Colon (tissue), 2 donors: ENCODE results near the gene NOL9.

Source experiments
- FAIRE-seq: peaks from 2 replicates; lab custom pipeline; 2012; peaks lifted over from hg19 to GRCh38; lab: Jason Lieb, UNC
- donor health status: control.
- donor health status: control.

The NOL9 gene

DNA sequence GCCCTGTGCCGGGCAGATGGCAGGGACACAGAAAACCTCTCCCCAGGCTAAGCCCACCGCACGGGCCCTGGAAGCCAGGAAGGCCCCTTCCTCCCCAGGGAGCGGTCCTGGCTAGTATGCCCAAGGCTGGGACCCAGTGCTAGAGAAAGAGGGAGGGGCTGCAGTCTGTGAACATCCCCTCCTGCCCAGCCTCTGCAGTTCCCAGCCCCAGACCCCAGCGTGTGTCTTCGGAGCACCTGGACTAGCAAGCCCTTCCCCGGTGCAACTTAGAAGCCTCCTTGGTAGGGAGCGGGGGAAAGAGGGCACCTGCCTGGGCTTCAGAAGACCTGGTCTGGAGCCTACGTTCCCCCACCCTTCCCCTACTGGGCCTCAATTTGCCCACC, 64.9 kb downstream of the NOL9 start:
- no peak for FAIRE-seq

DNA sequence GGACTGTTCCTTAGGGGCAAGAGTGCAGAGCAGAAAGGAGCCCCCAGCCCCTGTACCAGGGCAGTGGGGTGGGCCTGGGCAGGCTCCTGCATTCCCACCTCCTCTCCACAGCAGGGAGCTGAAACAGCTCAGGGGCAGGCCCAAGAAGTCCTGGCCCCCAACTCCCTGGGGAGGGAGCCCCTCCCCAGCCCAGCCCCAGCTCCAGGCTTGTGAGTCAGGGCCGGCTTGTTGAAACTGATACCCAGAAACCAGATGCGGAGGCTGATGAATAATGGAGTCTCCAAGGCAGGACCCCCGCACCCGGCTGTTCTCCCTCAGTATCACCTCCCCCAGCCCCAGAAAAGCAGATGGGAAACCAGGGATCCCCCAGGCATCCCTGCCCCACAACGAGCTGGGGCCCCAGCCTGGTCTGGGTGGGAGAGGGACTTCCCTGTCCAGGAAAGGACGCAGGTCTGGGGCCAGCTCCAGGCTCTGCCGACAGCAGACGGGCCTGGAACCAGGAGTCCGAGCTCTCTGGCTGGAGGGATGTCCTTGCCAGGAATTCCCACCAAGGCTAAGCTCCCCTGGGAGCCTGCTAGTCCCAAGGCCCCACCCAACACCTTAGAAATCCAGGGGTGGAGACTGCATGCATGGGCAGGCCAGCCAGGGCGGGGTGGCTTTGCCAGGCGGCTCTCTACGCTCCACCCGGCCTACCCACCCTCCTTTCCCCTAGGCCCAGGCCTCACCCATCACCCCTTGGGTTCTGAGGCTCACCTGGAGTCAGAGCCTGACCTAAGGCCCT, 65.5 kb downstream of the NOL9 start:
- FAIRE-seq, result no peak

DNA sequence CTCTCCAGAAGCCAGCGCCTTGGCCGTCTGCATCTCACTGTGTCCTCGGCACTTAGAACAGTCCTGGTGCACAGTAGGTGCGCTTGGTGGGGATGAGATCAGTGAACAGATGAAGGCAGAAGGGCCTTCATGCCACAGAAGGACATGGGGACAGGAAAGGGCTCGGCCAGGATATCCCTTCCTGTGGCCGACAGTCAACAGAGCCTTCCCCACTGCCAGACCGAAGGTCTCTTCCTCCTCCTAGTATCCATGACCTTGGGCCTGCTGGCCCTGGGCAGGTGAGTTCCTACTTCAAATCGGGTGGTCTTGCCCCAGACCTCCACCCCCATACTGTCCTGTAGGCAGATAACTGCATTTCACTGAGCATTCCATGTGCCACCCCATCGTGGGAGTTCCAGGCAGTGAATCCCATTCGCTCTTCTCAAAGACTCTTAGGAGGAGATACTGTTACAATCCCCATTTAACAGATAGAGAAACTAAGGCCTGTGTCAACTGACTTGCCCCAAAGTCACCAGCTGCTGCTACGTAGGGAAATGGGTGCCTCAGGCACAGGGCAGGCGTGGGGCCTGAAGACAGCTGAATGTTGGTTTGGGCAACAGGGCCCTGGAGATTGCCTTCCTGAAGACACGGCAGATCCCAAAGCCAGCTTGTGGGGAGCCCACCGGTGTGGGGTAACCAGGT, 66.4 kb downstream of the NOL9 start:
- FAIRE-seq, result no peak

DNA sequence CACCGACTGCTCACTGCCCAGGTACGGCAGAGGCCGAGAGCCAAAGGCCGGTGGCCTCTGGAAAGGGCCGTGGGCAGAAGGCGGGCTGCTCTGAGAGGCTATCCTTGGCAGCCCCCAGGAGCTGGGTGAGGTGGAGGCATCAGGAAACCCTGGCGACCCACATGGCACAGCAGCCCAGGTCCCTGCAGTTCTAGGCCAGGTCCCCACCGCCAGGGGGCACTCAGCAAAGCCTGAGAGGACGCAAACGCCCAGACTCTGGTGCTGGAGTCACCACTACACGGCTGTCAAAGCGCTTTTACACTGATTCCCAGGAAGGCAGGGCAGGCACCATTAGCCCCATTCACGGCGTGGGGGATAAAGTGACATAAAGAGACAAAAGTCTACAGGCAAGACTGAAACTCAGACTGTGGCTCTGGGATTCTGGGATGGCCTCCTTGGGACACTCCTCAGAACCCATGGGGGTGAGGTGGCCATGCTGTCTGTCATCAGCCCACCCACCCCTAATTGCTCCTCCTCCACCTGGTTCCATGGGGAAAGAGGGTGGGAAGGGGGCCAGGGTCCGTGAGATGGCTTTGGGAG, 67.8 kb downstream of the NOL9 start:
- FAIRE-seq, result no peak

DNA sequence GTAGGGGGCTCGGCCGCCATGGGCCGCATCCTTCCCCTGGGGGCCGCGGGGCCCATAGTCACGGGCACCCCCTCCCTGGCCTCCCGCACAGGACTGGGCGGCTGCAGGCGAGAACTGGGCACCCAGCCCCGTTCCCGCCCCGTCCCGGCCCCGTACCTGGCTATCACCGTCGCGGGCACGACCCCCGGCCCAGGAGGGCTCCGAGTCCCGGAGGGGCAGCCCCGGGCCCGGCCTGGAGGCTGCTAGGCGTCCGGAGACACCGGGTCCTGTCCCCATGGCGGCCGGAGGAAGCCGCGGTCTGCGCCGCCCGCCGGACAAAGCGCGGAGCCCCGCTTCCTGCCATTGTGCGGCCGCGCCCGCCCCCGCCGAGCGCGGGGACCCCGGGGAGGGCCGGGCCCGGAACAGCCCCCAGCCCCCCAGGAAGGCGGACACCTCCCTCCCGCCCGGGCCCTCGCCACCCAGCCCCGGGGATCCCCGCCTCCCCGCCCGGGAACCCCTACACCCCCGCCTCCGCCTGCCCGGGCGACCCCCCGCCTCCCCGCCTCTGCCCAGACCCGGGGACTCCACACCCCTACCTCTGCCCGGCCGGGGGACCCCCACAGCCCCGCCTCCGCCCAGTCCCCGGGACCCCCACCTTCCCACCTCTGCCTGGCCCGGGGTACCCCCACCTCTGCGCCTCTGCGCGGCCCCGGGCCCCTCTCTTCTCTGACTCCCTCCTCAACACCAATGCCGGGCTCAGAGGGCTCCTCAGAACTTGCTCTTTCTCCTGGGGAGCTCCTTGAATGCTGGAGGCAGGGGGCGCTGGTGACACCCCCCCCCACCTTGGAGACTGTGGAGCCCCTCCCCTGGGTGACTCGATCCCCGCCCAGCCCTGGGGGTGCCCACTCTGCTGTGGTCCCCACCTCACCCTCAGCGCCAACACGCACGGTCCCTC, 68.9 kb downstream of the NOL9 start:
- no peak for FAIRE-seq

DNA sequence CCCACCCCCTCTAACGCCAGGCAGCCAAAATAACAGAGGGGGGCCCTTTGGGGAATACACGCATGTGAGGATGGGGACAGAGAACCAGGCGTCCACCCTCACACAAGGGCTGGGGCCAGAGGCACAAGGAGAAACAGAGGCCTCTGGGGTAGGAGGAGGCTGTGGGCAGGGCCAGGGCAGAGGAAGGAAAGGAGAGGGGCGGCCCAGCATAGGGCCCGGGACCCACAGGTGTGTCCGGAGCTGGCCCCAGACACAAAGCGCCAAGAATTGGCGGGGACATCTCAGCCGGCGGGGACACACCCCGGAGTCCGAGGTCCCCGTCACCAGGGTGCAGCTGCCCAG, 69.5 kb downstream of the NOL9 start:
- no peak for FAIRE-seq

DNA sequence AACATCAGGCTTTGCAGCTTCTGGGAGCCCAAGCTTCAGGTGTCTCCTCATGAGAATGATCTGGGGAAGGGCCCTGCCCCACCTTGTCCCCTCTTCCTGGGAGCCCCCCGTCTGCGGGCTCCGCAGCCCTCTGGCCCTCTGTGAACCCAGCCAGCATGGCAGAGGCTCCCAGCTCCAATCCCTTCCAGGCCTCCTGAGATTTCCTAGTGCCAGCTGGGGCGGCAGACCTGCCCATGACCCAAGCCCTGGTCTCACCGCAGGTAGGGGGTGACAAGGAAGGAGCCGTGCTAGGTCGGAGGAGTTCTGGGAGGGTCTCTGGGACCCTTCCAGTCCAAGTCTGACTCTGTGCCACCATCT, 70.6 kb downstream of the NOL9 start:
- no peak for FAIRE-seq

DNA sequence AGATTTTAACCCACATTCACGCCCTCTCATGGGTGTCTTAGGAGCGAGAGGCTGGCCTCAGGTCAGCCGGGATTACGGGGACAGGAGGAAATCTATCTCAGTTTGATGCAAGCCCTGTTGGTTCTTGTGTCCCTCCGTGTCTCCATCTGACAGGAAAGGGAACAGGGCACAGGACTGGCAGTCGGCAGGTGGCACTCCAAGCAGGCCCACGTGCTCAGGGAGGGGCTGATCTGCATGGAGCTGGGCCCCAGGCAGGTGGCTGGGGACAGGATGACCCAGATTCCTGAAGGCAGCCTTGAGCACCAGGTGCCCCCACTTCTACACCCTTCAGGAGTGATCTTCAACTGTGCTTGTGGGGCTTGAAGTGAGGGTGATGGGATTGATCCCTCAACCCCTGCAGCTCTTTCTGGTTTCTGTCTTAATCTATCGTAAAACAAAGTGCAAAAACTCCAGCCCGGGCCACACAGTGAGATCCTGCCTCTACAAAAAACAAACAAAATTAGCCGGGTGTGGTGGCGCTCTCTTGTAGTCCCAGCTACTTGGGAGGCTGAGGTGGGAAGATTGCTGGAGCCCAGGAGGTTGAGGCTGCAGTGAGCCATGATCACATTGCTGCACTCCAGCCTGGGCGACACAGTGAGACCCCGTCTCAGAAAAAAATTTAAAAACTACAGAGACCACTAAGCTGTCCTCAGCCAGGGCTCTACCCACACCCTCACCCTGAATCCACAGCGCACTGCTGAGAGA, 71.1 kb downstream of the NOL9 start:
- no peak for FAIRE-seq

DNA sequence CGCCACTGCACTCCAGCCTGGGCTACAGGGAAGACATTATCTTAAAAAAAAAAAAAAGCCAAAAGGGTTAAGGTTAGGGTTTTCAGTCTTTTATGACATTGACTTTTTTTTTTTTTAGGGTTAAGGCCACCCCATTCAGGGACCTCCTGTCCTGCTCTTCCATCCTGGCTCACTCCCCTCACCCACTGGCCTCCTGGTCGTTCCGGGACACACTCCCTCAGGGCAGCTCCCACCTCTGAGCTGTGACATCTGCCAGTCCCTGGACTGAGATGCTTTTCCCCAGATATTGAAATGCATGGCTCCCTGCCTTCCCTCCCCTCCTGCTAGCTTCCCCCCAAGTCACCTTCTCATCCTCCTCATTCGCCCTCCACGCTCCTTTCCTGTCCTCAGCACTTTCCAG, 72.5 kb downstream of the NOL9 start:
- no peak for FAIRE-seq

DNA sequence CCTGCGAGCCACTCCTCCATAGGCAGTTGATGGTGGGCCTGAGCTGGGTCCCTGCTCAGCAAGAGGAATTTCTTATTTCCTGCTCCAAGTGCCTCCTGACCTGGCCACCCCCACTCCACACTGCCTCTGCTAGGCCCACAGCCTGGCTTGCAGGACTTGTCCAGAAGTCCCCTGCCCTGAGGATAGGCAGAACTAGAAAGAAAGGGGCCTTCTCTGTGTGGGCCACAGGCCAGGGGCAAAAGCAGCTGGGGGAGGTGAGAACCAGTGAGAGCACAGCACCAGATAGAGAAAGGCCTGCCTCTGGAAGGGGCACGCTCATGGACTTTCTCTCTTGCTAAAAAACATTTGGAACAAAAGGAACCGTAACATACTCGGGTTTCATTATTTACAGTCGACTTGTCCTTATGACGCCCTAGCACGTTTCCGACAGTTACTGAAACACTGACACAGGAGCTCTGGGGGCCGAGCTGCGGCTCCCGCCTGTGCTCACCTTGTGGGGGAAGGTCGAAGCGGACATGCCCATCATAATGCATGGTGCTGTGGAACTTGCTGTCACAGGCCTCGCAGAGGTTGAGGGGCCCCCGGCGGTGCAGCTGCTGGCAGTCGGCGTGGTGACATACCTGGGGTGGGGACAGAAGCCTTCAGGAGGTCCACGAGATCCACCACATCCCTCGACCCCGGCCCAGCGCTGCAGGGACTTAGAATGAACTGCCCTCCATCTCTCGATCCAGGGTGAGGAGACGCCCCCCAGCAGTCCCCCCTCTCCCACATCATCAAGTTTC, 77.1 kb downstream of the NOL9 start:
- FAIRE-seq, result no peak

DNA sequence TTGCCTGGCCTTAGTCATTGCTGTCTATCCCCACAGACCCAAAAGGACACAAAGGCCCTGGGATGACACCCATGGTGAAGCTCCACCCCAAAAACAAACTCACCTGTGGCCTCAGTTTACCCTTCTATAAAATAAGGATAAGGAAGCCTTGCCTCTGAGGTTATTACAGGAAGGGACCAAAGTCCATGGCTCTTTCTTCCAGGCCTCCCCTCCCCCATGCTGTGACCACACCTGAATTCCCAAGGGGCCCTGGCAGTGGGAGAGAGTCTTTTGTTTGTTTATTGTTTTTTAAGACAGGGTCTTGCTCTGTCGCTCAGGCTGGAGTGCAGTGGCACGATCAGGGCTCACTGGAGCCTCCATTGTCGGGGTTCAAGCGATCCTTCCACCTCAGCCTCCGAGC, 77.8 kb downstream of the NOL9 start:
- FAIRE-seq, result no peak

DNA sequence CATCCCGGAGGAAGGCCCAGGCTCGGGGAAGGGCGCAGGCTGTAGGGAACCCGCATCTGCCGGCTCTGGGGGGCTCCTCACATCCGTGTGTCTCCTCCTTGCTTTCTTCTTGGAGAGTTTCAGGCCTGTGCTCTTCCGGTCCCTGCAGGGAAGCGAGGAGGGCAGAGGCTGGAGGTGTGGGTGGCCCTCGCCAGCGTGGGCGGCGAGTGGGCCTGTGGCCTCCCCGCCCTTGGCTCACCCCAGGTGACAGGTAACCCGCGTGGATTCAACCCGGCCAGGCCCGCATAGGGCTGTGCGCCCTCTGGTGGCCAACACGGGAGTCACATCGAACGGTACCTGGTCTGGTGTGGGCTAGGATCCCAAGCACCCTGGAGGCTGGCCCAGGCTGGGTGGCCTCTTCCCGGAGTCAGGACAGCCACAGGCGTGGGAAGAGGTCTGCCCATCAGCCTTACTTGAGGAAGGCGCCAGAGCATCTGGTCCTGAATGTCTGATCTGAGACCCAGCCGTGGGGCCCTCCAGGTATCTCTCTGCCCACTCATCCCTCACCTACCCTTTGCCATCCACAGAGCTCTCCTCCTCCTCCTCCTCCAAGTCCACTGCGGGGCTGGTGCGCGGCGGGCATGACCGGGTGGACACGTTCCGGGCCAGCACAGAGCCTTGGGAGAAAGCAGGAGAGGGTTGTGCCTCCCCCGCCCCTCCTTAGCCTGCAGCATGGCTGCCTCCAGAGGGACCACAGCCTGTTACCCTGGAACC, 78.8 kb downstream of the NOL9 start:
- no peak for FAIRE-seq

DNA sequence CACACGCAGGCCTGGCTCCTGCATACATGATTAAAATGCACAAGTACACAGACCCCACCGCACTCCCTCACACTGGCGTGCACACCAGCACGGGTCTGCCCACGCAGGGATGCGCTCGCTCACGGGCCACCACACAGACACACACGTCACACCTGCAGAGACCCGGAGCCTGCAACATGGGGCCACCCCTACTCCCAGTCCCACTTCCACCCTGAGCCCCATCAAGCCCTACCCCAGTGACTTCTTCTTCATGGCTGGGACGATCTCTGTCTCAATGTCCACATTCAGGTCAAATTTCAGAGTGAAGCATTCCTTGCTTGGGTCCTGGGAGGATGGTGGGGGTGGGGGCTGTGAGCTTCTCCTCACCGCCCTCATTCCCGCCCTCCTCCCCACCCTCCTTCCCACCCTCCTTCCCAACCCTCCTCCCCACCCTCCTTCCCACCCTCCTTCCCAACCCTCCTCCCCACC, 79.5 kb downstream of the NOL9 start:
- no peak for FAIRE-seq

DNA sequence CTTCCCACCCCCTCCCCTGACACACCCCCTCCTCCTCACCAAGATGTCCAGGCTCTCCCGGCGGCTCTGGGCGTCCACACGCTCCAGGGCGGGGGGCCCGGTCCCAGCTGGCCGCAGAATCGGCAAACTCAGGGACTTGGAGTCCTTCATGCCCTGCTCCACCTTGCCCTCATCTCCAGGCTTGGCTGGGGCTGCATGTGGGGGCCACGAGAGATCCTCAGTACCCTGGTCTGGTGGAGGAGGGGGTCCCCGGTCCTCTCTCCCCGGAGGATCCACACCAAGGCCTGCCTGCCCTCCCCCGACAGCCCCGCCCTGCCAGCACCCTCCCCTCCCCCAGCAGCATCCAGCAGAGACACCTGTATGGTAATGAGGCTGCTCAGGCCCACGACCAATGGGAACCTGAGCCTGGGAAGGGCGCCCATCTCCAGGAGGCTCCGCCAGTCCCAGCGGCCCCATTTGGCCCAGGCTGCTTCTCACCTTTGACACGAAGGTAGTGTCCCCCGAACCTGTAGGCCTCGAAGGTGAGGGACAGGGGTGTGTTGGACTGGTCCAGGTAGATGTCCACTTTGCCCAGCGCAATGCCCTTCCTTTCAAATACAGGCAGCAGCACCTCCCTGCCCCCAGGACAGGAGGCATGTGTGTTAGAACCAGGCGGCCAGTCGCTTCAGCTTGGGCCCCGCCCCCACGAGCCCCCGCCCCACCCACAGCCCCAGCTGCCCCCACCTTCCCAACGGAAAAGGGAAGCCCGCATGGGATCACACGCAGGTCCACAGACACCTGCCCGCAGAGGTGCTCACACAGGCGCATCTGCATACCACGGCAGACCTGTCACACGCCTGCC, 80.1 kb downstream of the NOL9 start:
- no peak for FAIRE-seq

DNA sequence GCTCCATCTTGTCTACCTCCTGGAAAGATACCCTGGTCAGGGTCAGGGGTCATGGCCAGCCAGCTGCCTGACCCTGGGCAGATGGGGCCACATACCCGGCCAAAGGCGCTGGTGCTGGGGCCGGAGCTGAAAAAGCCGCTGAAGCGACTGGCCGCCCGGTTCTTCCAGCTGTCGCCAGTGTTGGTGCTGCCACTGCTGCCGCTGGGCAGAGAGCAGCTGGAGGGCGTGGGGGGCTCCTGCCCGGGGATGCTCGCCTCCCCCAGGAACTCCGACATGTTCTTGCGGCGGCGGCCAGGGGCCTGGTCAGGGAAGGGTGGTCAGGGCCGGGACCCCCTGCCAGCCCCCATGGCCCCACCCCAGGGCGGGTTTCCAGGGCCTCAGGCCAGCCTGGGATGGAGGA, 81.2 kb downstream of the NOL9 start:
- FAIRE-seq, result no peak

DNA sequence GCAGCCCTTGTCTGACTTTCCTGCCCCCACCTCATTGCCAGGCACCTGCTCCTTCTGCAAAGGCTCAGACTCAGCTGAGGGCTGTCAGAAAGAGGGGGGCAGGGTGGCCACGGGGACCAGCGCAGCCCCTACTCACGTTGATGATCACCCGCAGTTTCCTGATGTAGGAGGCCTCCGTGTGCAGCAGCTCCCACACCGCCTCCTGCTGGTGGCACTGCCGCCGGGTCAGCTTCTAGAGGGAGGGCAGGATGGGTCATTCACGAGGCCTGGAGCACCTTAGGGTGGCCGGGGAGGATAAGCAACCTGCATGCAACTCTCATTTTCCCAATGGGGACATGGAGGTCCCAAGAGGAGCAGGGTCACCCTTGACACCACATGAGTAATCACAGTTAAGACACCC, 81.9 kb downstream of the NOL9 start:
- no peak for FAIRE-seq

DNA sequence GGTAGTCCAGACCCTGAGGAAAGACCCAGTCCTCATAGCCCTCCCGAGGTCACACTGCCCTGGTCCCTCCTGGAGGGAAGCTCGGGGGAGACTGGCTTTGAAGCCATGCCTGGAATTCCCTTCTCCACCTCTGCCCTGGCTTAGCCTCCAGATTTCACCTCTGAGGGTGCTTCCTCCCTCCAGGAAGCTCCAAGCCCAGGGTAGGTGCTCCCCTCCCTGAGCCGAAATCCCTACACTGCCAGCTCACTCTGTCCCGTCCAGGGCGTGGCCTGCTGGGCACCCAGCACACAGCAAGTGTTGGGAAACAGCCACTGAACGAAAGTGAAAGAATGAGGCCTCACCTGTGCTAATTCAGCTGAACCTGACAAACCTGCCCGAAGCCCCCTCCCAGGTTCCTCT, 82.3 kb downstream of the NOL9 start:
- no peak for FAIRE-seq
